K562 (cell line): Measurements from ENCODE around the gene APOM. TPM values are rescaled to one million over a fixed set of nuclear protein-coding genes. Genes with fewer than 3 reads are reported as not detected.
A peak's percentile ranks its signal among the peaks of the same experiment; 100 is the strongest.

Source experiments
- CXXC5 ChIP-seq: fragments of 250-450 bp; sonication (Bioruptor Pico); IDR thresholded peaks from 2 replicates; pipeline ENCODE4 v1.8.0; 2022; ENCODE audit warnings: inconsistent platforms, mild to moderate bottlenecking, moderate library complexity
- ERF ChIP-seq: fragments of 450-650 bp; formaldehyde crosslinking; IDR thresholded peaks from 2 replicates; pipeline ENCODE4 v1.4.0; 2020; ENCODE audit warnings: mild to moderate bottlenecking, mixed read lengths
- KLF10 ChIP-seq: fragments of 250-450 bp; sonication (Bioruptor Pico); IDR thresholded peaks from 2 replicates; pipeline ENCODE4 v1.6.1; 2021; ENCODE audit warnings: matching md5 sums
- MTA3 ChIP-seq: fragments of 450-650 bp; formaldehyde crosslinking; IDR thresholded peaks from 2 replicates; pipeline ENCODE4 v1.6.1; 2017; ENCODE audit warnings: mild to moderate bottlenecking, borderline replicate concordance
- MYBL2 ChIP-seq, 2 experiments: fragments of 450-650 bp in 1 of 2; sonication (generic) in 1 of 2; formaldehyde crosslinking in 1 of 2; IDR thresholded peaks; 2 replicates each; pipeline versions ENCODE4 v1.6.1 to v1.8.1; 2017 to 2022; ENCODE audit warnings: borderline replicate concordance in 1 of 2, inconsistent platforms in 1 of 2, low read depth in 1 of 2, mild to moderate bottlenecking in 1 of 2, missing genetic modification reagents in 1 of 2, moderate library complexity in 1 of 2
- MYNN ChIP-seq, 2 experiments: sonication (generic); formaldehyde crosslinking in 1 of 2; IDR thresholded peaks; 2 replicates each; pipeline versions ENCODE4 v1.5.0 to v1.6.1; 2016 to 2020; ENCODE audit warnings: antibody characterized with exemption in 1 of 2, missing genetic modification reagents in 1 of 2
- POLR2AphosphoS5 ChIP-seq: IDR thresholded peaks from 2 replicates; pipeline ENCODE4 v1.6.1; 2011; ENCODE audit warnings: mild to moderate bottlenecking, low read depth, low read length, moderate library complexity; ENCODE audit not compliant: control insufficient read depth, insufficient read depth
- POLR2B ChIP-seq: fragments of 450-650 bp; IDR thresholded peaks from 2 replicates; pipeline ENCODE4 v1.6.1; 2018; ENCODE audit warnings: low read depth; ENCODE audit not compliant: partially characterized antibody
- RBFOX2 ChIP-seq: fragments of 200-400 bp; formaldehyde crosslinking; IDR thresholded peaks from 2 replicates; pipeline ENCODE4 v1.6.1; 2017; ENCODE audit warnings: low read depth, mild to moderate bottlenecking, low read length, moderate library complexity
- SNRNP70 ChIP-seq: fragments of 200-400 bp; formaldehyde crosslinking; optimal IDR thresholded peaks from 2 replicates; pipeline ENCODE3; 2017; ENCODE audit warnings: low read depth, low read length
- ZNF77 ChIP-seq: fragments of 250-450 bp; sonication (Bioruptor Pico); IDR thresholded peaks from 2 replicates; pipeline ENCODE4 v1.5.0; 2020
- polyA plus RNA-seq, 8 experiments: library from polyadenylated mRNA; depleted of rRNA in 4 of 8; stranded (reverse) in 5 of 8; unstranded in 3 of 8; fragments of >200 nt; fragmentation: Nextera tagmentation in 2 of 8; fragmentation: Illumina TruSeq in 1 of 8; extraction: Ambion mirVana in 2 of 8; extraction: Trizol in 1 of 8; gene quantifications; 2 replicates each; pipeline versions ENCODE4 v1.2.1 to v1.2.3, GENCODE V29; 2011 to 2014; ENCODE audit warnings: inconsistent platforms in 1 of 8, missing spikeins in 1 of 8
- total RNA-seq, 7 experiments: library from RNA; depleted of rRNA in 6 of 7; stranded (reverse); fragments of >200 nt in 6 of 7; fragmentation: Illumina TruSeq in 2 of 7; extraction: Trizol in 2 of 7; gene quantifications; 2 replicates each; pipeline versions ENCODE4 v1.2.1 to v1.2.3, GENCODE V29; 2011 to 2021; ENCODE audit warnings: low replicate concordance in 1 of 7
- TF ChIP-seq, protein P1 (sequence below): fragments of 200-600 bp; sonication (generic); IDR thresholded peaks from one replicate; pipeline ENCODE4 v1.6.1; 2012; ENCODE audit warnings: mild to moderate bottlenecking, low read depth, low read length, inconsistent platforms
- TF ChIP-seq, protein P2 (sequence below): fragments of 450-650 bp; IDR thresholded peaks from 2 replicates; pipeline ENCODE4 v1.6.1; 2016; ENCODE audit warnings: low read depth, mild to moderate bottlenecking, moderate library complexity
- TF ChIP-seq, protein P3 (sequence below): fragments of 450-650 bp; IDR thresholded peaks from 2 replicates; pipeline ENCODE4 v1.6.1; 2014; ENCODE audit warnings: low read depth, mild to moderate bottlenecking, moderate library complexity, borderline replicate concordance

Gene APOM
- total and polyA plus RNA-seq, 9 of the 15 experiments (the other 6 are each of a cell fraction or from before 2014, with no cell fraction given): 5.7 to 24.3 (median 10.4) TPM

DNA sequence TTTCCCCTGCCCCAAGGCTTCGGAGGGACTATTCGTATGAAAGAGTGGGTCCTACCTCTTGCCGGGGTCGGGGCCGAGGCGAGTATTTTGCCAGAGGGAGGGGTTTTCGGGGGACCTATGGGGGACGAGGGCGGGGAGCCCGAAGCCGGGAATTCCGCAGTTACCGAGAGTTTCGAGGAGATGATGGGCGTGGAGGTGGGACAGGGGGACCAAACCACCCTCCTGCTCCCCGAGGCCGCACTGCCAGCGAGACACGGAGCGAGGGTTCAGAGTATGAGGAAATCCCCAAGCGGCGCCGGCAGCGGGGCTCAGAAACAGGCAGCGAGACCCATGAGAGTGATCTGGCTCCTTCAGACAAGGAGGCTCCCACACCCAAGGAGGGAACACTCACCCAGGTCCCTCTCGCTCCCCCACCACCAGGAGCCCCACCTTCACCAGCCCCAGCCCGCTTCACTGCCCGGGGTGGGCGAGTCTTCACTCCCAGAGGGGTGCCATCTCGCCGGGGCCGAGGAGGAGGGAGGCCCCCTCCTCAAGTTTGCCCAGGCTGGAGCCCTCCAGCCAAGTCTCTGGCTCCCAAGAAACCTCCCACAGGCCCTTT, 23.9 kb upstream of the APOM start (continued):
- TF ChIP-seq, protein P1, sequence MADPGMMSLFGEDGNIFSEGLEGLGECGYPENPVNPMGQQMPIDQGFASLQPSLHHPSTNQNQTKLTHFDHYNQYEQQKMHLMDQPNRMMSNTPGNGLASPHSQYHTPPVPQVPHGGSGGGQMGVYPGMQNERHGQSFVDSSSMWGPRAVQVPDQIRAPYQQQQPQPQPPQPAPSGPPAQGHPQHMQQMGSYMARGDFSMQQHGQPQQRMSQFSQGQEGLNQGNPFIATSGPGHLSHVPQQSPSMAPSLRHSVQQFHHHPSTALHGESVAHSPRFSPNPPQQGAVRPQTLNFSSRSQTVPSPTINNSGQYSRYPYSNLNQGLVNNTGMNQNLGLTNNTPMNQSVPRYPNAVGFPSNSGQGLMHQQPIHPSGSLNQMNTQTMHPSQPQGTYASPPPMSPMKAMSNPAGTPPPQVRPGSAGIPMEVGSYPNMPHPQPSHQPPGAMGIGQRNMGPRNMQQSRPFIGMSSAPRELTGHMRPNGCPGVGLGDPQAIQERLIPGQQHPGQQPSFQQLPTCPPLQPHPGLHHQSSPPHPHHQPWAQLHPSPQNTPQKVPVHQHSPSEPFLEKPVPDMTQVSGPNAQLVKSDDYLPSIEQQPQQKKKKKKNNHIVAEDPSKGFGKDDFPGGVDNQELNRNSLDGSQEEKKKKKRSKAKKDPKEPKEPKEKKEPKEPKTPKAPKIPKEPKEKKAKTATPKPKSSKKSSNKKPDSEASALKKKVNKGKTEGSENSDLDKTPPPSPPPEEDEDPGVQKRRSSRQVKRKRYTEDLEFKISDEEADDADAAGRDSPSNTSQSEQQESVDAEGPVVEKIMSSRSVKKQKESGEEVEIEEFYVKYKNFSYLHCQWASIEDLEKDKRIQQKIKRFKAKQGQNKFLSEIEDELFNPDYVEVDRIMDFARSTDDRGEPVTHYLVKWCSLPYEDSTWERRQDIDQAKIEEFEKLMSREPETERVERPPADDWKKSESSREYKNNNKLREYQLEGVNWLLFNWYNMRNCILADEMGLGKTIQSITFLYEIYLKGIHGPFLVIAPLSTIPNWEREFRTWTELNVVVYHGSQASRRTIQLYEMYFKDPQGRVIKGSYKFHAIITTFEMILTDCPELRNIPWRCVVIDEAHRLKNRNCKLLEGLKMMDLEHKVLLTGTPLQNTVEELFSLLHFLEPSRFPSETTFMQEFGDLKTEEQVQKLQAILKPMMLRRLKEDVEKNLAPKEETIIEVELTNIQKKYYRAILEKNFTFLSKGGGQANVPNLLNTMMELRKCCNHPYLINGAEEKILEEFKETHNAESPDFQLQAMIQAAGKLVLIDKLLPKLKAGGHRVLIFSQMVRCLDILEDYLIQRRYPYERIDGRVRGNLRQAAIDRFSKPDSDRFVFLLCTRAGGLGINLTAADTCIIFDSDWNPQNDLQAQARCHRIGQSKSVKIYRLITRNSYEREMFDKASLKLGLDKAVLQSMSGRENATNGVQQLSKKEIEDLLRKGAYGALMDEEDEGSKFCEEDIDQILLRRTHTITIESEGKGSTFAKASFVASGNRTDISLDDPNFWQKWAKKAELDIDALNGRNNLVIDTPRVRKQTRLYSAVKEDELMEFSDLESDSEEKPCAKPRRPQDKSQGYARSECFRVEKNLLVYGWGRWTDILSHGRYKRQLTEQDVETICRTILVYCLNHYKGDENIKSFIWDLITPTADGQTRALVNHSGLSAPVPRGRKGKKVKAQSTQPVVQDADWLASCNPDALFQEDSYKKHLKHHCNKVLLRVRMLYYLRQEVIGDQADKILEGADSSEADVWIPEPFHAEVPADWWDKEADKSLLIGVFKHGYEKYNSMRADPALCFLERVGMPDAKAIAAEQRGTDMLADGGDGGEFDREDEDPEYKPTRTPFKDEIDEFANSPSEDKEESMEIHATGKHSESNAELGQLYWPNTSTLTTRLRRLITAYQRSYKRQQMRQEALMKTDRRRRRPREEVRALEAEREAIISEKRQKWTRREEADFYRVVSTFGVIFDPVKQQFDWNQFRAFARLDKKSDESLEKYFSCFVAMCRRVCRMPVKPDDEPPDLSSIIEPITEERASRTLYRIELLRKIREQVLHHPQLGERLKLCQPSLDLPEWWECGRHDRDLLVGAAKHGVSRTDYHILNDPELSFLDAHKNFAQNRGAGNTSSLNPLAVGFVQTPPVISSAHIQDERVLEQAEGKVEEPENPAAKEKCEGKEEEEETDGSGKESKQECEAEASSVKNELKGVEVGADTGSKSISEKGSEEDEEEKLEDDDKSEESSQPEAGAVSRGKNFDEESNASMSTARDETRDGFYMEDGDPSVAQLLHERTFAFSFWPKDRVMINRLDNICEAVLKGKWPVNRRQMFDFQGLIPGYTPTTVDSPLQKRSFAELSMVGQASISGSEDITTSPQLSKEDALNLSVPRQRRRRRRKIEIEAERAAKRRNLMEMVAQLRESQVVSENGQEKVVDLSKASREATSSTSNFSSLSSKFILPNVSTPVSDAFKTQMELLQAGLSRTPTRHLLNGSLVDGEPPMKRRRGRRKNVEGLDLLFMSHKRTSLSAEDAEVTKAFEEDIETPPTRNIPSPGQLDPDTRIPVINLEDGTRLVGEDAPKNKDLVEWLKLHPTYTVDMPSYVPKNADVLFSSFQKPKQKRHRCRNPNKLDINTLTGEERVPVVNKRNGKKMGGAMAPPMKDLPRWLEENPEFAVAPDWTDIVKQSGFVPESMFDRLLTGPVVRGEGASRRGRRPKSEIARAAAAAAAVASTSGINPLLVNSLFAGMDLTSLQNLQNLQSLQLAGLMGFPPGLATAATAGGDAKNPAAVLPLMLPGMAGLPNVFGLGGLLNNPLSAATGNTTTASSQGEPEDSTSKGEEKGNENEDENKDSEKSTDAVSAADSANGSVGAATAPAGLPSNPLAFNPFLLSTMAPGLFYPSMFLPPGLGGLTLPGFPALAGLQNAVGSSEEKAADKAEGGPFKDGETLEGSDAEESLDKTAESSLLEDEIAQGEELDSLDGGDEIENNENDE: no peak
- TF ChIP-seq, protein P2, sequence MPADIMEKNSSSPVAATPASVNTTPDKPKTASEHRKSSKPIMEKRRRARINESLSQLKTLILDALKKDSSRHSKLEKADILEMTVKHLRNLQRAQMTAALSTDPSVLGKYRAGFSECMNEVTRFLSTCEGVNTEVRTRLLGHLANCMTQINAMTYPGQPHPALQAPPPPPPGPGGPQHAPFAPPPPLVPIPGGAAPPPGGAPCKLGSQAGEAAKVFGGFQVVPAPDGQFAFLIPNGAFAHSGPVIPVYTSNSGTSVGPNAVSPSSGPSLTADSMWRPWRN: no peak
- no peak for TF ChIP-seq ERF (CRISPR knock-in tag)
- TF ChIP-seq KLF10: no peak
- TF ChIP-seq ZNF77 (CRISPR knock-in tag): no peak
- TF ChIP-seq MYNN (IDR thresholded peaks at IDR 0.05): no peak; the same call in 1 of the 2 replicates
- no peak for TF ChIP-seq MYNN (CRISPR knock-in tag; IDR thresholded peaks at IDR 0.05)
- TF ChIP-seq CXXC5 (CRISPR knock-in tag): no peak
- TF ChIP-seq MYBL2 (IDR thresholded peaks at IDR 0.05; ENCODE audit: low read depth): no peak
- TF ChIP-seq MYBL2 (CRISPR knock-in tag; IDR thresholded peaks at IDR 0.05; ENCODE audit: borderline replicate concordance): no peak
- no peak for TF ChIP-seq MTA3
- TF ChIP-seq, protein P3, sequence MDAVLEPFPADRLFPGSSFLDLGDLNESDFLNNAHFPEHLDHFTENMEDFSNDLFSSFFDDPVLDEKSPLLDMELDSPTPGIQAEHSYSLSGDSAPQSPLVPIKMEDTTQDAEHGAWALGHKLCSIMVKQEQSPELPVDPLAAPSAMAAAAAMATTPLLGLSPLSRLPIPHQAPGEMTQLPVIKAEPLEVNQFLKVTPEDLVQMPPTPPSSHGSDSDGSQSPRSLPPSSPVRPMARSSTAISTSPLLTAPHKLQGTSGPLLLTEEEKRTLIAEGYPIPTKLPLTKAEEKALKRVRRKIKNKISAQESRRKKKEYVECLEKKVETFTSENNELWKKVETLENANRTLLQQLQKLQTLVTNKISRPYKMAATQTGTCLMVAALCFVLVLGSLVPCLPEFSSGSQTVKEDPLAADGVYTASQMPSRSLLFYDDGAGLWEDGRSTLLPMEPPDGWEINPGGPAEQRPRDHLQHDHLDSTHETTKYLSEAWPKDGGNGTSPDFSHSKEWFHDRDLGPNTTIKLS: no peak
- no peak for TF ChIP-seq SNRNP70
- peak; percentile 70 for TF ChIP-seq POLR2B
- peak; percentile 65 for TF ChIP-seq RBFOX2
- peak; percentile 32; the same call in 1 of the 2 replicates for TF ChIP-seq POLR2AphosphoS5
